NCI-H1436 treated with DMSO at 0.1 percent for 48 hours (cell line): ENCODE data around the gene EPAS1.

Experiments used
- DNase-seq: peaks from one replicate; lab custom pipeline; 2025; lab: John Stamatoyannopoulos, UW

Gene EPAS1

GRCh38 chr2:46339676-46340459, 42.7 kb downstream of the EPAS1 start:
- no peak for DNase-seq

GRCh38 chr2:46340740-46341420, 43.7 kb downstream of the EPAS1 start:
- DNase-seq: no peak

- no peak for DNase-seq
Measured at GRCh38 chr2:46342566-46343315, 45.5 kb downstream of the EPAS1 start.

- DNase-seq: no peak
Measured at GRCh38 chr2:46344706-46345105, 47.5 kb downstream of the EPAS1 start.

- DNase-seq: no peak
Measured at GRCh38 chr2:46345775-46346174, 48.6 kb downstream of the EPAS1 start.

GRCh38 chr2:46346719-46347118, 49.5 kb downstream of the EPAS1 start:
- DNase-seq: no peak

GRCh38 chr2:46347648-46348280, 50.6 kb downstream of the EPAS1 start:
- DNase-seq: no peak

GRCh38 chr2:46349115-46349547, 51.9 kb downstream of the EPAS1 start:
- DNase-seq: no peak

GRCh38 chr2:46350029-46350689, 53.0 kb downstream of the EPAS1 start:
- DNase-seq: no peak

GRCh38 chr2:46351098-46351749, 54.0 kb downstream of the EPAS1 start:
- no peak for DNase-seq

GRCh38 chr2:46351750-46352138, 54.5 kb downstream of the EPAS1 start:
- DNase-seq: no peak

- DNase-seq: no peak
Measured at GRCh38 chr2:46352621-46353020, 55.4 kb downstream of the EPAS1 start.

- no peak for DNase-seq
Measured at GRCh38 chr2:46353509-46353908, 56.3 kb downstream of the EPAS1 start.

GRCh38 chr2:46355756-46356155, 58.5 kb downstream of the EPAS1 start:
- DNase-seq: no peak

- DNase-seq: no peak
Measured at GRCh38 chr2:46356991-46357390, 59.8 kb downstream of the EPAS1 start.

- DNase-seq: no peak
Measured at GRCh38 chr2:46358713-46359112, 61.5 kb downstream of the EPAS1 start.

GRCh38 chr2:46360303-46360702, 63.1 kb downstream of the EPAS1 start:
- no peak for DNase-seq

- DNase-seq: no peak
Measured at GRCh38 chr2:46361920-46362666, 64.9 kb downstream of the EPAS1 start.

GRCh38 chr2:46362667-46363012, 65.4 kb downstream of the EPAS1 start:
- DNase-seq: no peak

GRCh38 chr2:46363535-46364170, 66.4 kb downstream of the EPAS1 start:
- no peak for DNase-seq
